ENCODE measurements around the gene HS3ST5. TPM values are rescaled to one million over a fixed set of nuclear protein-coding genes. Genes with fewer than 3 reads are reported as not detected.

Gene HS3ST5
- total RNA-seq, 1 donor from 2014 or later: 0.05 TPM

GRCh38 chr6:114272582-114272981 lies 70.2 kb downstream of the HS3ST5 start:
- Mint-ChIP-seq H3K4me1 (ENCODE audit: low read depth) (no peaks in the 10 kb centered on the region), H3K27ac (ENCODE audit: unreplicated experiment) (no peak overlapping the region), H3K9me3 (ENCODE audit: low read depth) (no peaks in the 10 kb centered on the region), H3K36me3 (ENCODE audit: low read depth) (no peaks in the 10 kb centered on the region), H3K4me3 (ENCODE audit: unreplicated experiment) (no peak overlapping the region), H3K27me3 (ENCODE audit: low read depth) (no peaks in the 10 kb centered on the region)
- DNase-seq (ENCODE audit: low spot score): no peak
- no peak for TF ChIP-seq CTCF (IDR thresholded peaks at IDR 0.05)

GRCh38 chr6:114271405-114271804 lies 71.4 kb downstream of the HS3ST5 start:
- Mint-ChIP-seq H3K4me3 (ENCODE audit: unreplicated experiment) (no peak overlapping the region), H3K27ac (ENCODE audit: unreplicated experiment) (no peak overlapping the region), H3K4me1 (ENCODE audit: low read depth) (no peaks in the 10 kb centered on the region), H3K27me3 (ENCODE audit: low read depth) (no peaks in the 10 kb centered on the region), H3K9me3 (ENCODE audit: low read depth) (no peaks in the 10 kb centered on the region), H3K36me3 (ENCODE audit: low read depth) (no peaks in the 10 kb centered on the region)
- DNase-seq (ENCODE audit: low spot score): no peak
- TF ChIP-seq CTCF (IDR thresholded peaks at IDR 0.05): no peak

GRCh38 chr6:114267897-114268296 lies 74.9 kb downstream of the HS3ST5 start:
- no peak for TF ChIP-seq CTCF (IDR thresholded peaks at IDR 0.05)
- H3K4me3 Mint-ChIP-seq (ENCODE audit: unreplicated experiment): no peak overlapping the region
- no peak overlapping the region for H3K27ac Mint-ChIP-seq (ENCODE audit: unreplicated experiment)
- H3K36me3 Mint-ChIP-seq (ENCODE audit: low read depth): no peaks in the 10 kb centered on the region
- no peak for DNase-seq (ENCODE audit: low spot score)
- no peaks in the 10 kb centered on the region for H3K9me3 Mint-ChIP-seq (ENCODE audit: low read depth)
- H3K4me1 Mint-ChIP-seq (ENCODE audit: low read depth): no peaks in the 10 kb centered on the region
- no peaks in the 10 kb centered on the region for H3K27me3 Mint-ChIP-seq (ENCODE audit: low read depth)

GRCh38 chr6:114260810-114261209 lies 82.0 kb downstream of the HS3ST5 start:
- Mint-ChIP-seq H3K27me3 (ENCODE audit: low read depth) (no peaks in the 10 kb centered on the region), H3K9me3 (ENCODE audit: low read depth) (no peaks in the 10 kb centered on the region), H3K4me1 (ENCODE audit: low read depth) (no peaks in the 10 kb centered on the region), H3K4me3 (ENCODE audit: unreplicated experiment) (no peak overlapping the region), H3K36me3 (ENCODE audit: low read depth) (no peaks in the 10 kb centered on the region), H3K27ac (ENCODE audit: unreplicated experiment) (no peak overlapping the region)
- no peak for DNase-seq (ENCODE audit: low spot score)
- TF ChIP-seq CTCF (IDR thresholded peaks at IDR 0.05): no peak

GRCh38 chr6:114258376-114258775 lies 84.4 kb downstream of the HS3ST5 start:
- DNase-seq (ENCODE audit: low spot score): no peak
- Mint-ChIP-seq H3K9me3 (ENCODE audit: low read depth) (no peaks in the 10 kb centered on the region), H3K36me3 (ENCODE audit: low read depth) (no peaks in the 10 kb centered on the region), H3K4me3 (ENCODE audit: unreplicated experiment) (no peak overlapping the region), H3K27me3 (ENCODE audit: low read depth) (no peaks in the 10 kb centered on the region), H3K4me1 (ENCODE audit: low read depth) (no peaks in the 10 kb centered on the region), H3K27ac (ENCODE audit: unreplicated experiment) (no peak overlapping the region)
- TF ChIP-seq CTCF (IDR thresholded peaks at IDR 0.05): no peak
